Trophoblast cell (in vitro differentiated cells and primary cell): ENCODE data around the gene ANKS6.
"Not testable (repeated sequence)": the region's sequence is repeated elsewhere in the genome, so short reads cannot be mapped to it uniquely, and the experiment has no call there.

Experiments
- DNase-seq, 2 donors: peaks; one replicate each; pipeline ENCODE4 v3.0.0-alpha.2; 2016
- H2AFZ ChIP-seq: 2 replicates; pipeline ENCODE4 v1.6.1; 2013; ENCODE audit warnings: low read length, moderate library complexity, mild to moderate bottlenecking; ENCODE audit not compliant: insufficient read depth, poor library complexity
- H2AK5ac ChIP-seq: 2 replicates; pipeline ENCODE4 v1.6.1; 2013; ENCODE audit warnings: mild to moderate bottlenecking, low read length
- H2BK120ac ChIP-seq: 2 replicates; pipeline ENCODE4 v1.6.1; 2013; ENCODE audit warnings: low read length, mild to moderate bottlenecking, moderate library complexity; ENCODE audit not compliant: insufficient read depth, poor library complexity
- H2BK12ac ChIP-seq: 2 replicates; pipeline ENCODE4 v1.6.1; 2013; ENCODE audit warnings: mild to moderate bottlenecking, low read length, moderate library complexity
- H2BK5ac ChIP-seq: 2 replicates; pipeline ENCODE4 v1.6.1; 2013; ENCODE audit warnings: low read length, low read depth, moderate library complexity, mild to moderate bottlenecking; ENCODE audit not compliant: poor library complexity
- H3K14ac ChIP-seq: 2 replicates; pipeline ENCODE4 v1.6.1; 2013; ENCODE audit warnings: mild to moderate bottlenecking, low read length
- H3K18ac ChIP-seq: 2 replicates; pipeline ENCODE4 v1.6.1; 2013; ENCODE audit warnings: mild to moderate bottlenecking, low read length
- H3K23ac ChIP-seq: 2 replicates; pipeline ENCODE4 v1.6.1; 2013; ENCODE audit warnings: low read length
- H3K27ac ChIP-seq: 2 replicates; pipeline ENCODE4 v1.5.1; 2013; ENCODE audit warnings: low read depth, mild to moderate bottlenecking, inconsistent platforms, low read length, moderate library complexity
- H3K27me3 ChIP-seq: 2 replicates; pipeline ENCODE4 v1.6.1; 2013; ENCODE audit warnings: inconsistent platforms, mild to moderate bottlenecking, low read length, moderate library complexity; ENCODE audit not compliant: insufficient read depth
- H3K36me3 ChIP-seq, 2 experiments: 1 replicate in 1 of 2; 2 replicates in 1 of 2; pipeline ENCODE4 v1.6.1; 2013; ENCODE audit warnings: low read length in 2 of 2, mild to moderate bottlenecking in 2 of 2, moderate library complexity in 1 of 2; ENCODE audit not compliant: insufficient read depth in 2 of 2, control insufficient read depth in 1 of 2
- H3K4ac ChIP-seq: 2 replicates; pipeline ENCODE4 v1.6.1; 2013; ENCODE audit warnings: low read depth, mild to moderate bottlenecking, low read length, moderate library complexity
- H3K4me1 ChIP-seq, 2 experiments: 1 replicate in 1 of 2; 2 replicates in 1 of 2; pipeline ENCODE4 v1.6.1; 2013; ENCODE audit warnings: low read length in 2 of 2, mild to moderate bottlenecking in 2 of 2, moderate library complexity in 1 of 2; ENCODE audit not compliant: insufficient read depth in 2 of 2, control insufficient read depth in 1 of 2
- H3K4me2 ChIP-seq: 2 replicates; pipeline ENCODE4 v1.6.1; 2013; ENCODE audit warnings: inconsistent platforms, mild to moderate bottlenecking, low read length, moderate library complexity
- H3K4me3 ChIP-seq: 2 replicates; pipeline ENCODE4 v1.5.1; 2013; ENCODE audit warnings: mild to moderate bottlenecking, low read depth, low read length, inconsistent platforms
- H3K79me1 ChIP-seq: one replicate; pipeline ENCODE4 v1.6.1; 2013; ENCODE audit warnings: low read length
- H3K79me2 ChIP-seq: 2 replicates; pipeline ENCODE4 v1.6.1; 2013; ENCODE audit warnings: low read length, mild to moderate bottlenecking; ENCODE audit not compliant: control insufficient read depth, insufficient read depth, poor library complexity
- H3K9ac ChIP-seq: 2 replicates; pipeline ENCODE4 v1.6.1; 2013; ENCODE audit warnings: mild to moderate bottlenecking, low read length
- H3K9me3 ChIP-seq: 2 replicates; pipeline ENCODE4 v1.6.1; 2013; ENCODE audit warnings: low read depth, mild to moderate bottlenecking, control low read depth, inconsistent platforms, low read length; ENCODE audit not compliant: insufficient read depth
- H4K12ac ChIP-seq: 2 replicates; pipeline ENCODE4 v1.6.1; 2013; ENCODE audit warnings: low read depth, mild to moderate bottlenecking, low read length, moderate library complexity
- H4K8ac ChIP-seq: 2 replicates; pipeline ENCODE4 v1.6.1; 2013; ENCODE audit warnings: low read depth, mild to moderate bottlenecking, low read length, moderate library complexity
- H4K91ac ChIP-seq: one replicate; pipeline ENCODE4 v1.6.1; 2013; ENCODE audit warnings: low read depth, mild to moderate bottlenecking, low read length, moderate library complexity
- WGBS: extraction: QIAGEN DNeasy Blood & Tissue Kit; methylation state at CpG from one replicate; pipeline ENCODE4 v1.1.7; 2013; ENCODE audit warnings: missing lambda C conversion rate; ENCODE audit not compliant: insufficient read length, insufficient coverage; ENCODE audit errors: extremely low coverage; 5-methylcytosine and 5-hydroxymethylcytosine counted together

Gene ANKS6

GRCh38 chr9:98688710-98689495 lies 107.5 kb downstream of the ANKS6 start:
- H2AK5ac ChIP-seq = no peak overlapping the region
- no CpG with 5 or more reads among the region's 7 CpGs for WGBS
- H3K18ac ChIP-seq = no peak overlapping the region
- H3K27me3 ChIP-seq = no peaks in the 10 kb centered on the region
- peaks cover 2% of the 10 kb centered on the region for H3K79me2 ChIP-seq
- no peak overlapping the region for H2BK5ac ChIP-seq
- no peaks in the 10 kb centered on the region for H3K9me3 ChIP-seq
- peaks cover 15 to 16% of the 10 kb centered on the region in 2 experiments for H3K4me1 ChIP-seq
- no peak overlapping the region for H2BK120ac ChIP-seq
- no peak overlapping the region for H4K8ac ChIP-seq
- H3K27ac ChIP-seq = no peak overlapping the region
- H3K4me2 ChIP-seq = no peak overlapping the region
- H4K12ac ChIP-seq = no peak overlapping the region
- no peak overlapping the region for H4K91ac ChIP-seq
- peak; percentile 44 to 72 for DNase-seq
- H3K4me3 ChIP-seq = no peak overlapping the region
- no peak overlapping the region for H2BK12ac ChIP-seq
- no peak overlapping the region for H2AFZ ChIP-seq
- H3K14ac ChIP-seq = no peak overlapping the region
- H3K79me1 ChIP-seq = peaks cover 10% of the 10 kb centered on the region
- no peak overlapping the region for H3K4ac ChIP-seq
- no peaks in the 10 kb centered on the region for H3K36me3 ChIP-seq
- no peak overlapping the region for H3K23ac ChIP-seq
- H3K9ac ChIP-seq = no peak overlapping the region

GRCh38 chr9:98687911-98688310 lies 108.4 kb downstream of the ANKS6 start:
- peak; percentile 10 to 52 for DNase-seq
- Histone ChIP-seq H2AK5ac (no peak overlapping the region), H4K91ac (peak overlapping the region; percentile 38), H3K9me3 (no peaks in the 10 kb centered on the region), H3K4me1 (peaks cover 15 to 16% of the 10 kb centered on the region in 2 experiments), H2AFZ (no peak overlapping the region), H3K4me2 (no peak overlapping the region), H4K8ac (no peak overlapping the region), H2BK12ac (peak overlapping the region; percentile 41), H3K9ac (no peak overlapping the region), H3K27me3 (no peaks in the 10 kb centered on the region), H3K27ac (peak overlapping the region; percentile 79), H3K18ac (peak overlapping the region; percentile 67), H3K79me1 (peaks cover 10% of the 10 kb centered on the region), H3K4ac (no peak overlapping the region), H3K4me3 (no peak overlapping the region), H4K12ac (no peak overlapping the region), H2BK120ac (peak overlapping the region; percentile 35), H3K36me3 (no peaks in the 10 kb centered on the region), H3K14ac (peak overlapping the region; percentile 47), H2BK5ac (peak overlapping the region; percentile 63), H3K23ac (peak overlapping the region; percentile 1), H3K79me2 (peaks cover 2% of the 10 kb centered on the region)
- no CpG with 5 or more reads among the region's 1 CpG for WGBS

GRCh38 chr9:98686961-98687855 lies 109.1 kb downstream of the ANKS6 start:
- peak overlapping the region; percentile 63 for H2BK5ac ChIP-seq
- H4K12ac ChIP-seq = no peak overlapping the region
- peaks cover 2% of the 10 kb centered on the region for H3K79me2 ChIP-seq
- peaks cover 15 to 16% of the 10 kb centered on the region in 2 experiments for H3K4me1 ChIP-seq
- peak overlapping the region; percentile 95 for H2BK120ac ChIP-seq
- H3K79me1 ChIP-seq = peaks cover 10% of the 10 kb centered on the region
- no CpG with 5 or more reads among the region's 7 CpGs for WGBS
- peak overlapping the region; percentile 96 for H3K18ac ChIP-seq
- H4K91ac ChIP-seq = peak overlapping the region; percentile 77
- peak overlapping the region; percentile 64 for H2AK5ac ChIP-seq
- H2AFZ ChIP-seq = no peak overlapping the region
- peak overlapping the region; percentile 32 for H3K4me2 ChIP-seq
- DNase-seq = peak; percentile 95 to 97
- H4K8ac ChIP-seq = peak overlapping the region; percentile 61
- H2BK12ac ChIP-seq = peak overlapping the region; percentile 93
- H3K14ac ChIP-seq = peak overlapping the region; percentile 57
- H3K9me3 ChIP-seq = no peaks in the 10 kb centered on the region
- H3K4ac ChIP-seq = peak overlapping the region; percentile 42
- H3K4me3 ChIP-seq = no peak overlapping the region
- peak overlapping the region; percentile 1 for H3K23ac ChIP-seq
- peak overlapping the region; percentile 83 for H3K27ac ChIP-seq
- no peak overlapping the region for H3K9ac ChIP-seq
- H3K36me3 ChIP-seq = no peaks in the 10 kb centered on the region
- H3K27me3 ChIP-seq = no peaks in the 10 kb centered on the region

GRCh38 chr9:98684816-98685215 lies 111.5 kb downstream of the ANKS6 start:
- not testable (repeated sequence) for H3K4ac ChIP-seq, H3K4me2 ChIP-seq, H3K9ac ChIP-seq, H2BK120ac ChIP-seq, H3K27me3 ChIP-seq, H4K91ac ChIP-seq, H2BK12ac ChIP-seq, H3K79me2 ChIP-seq, H3K23ac ChIP-seq, H3K27ac ChIP-seq, H2AK5ac ChIP-seq, H3K4me3 ChIP-seq, H3K9me3 ChIP-seq, H2AFZ ChIP-seq, H4K12ac ChIP-seq, H3K18ac ChIP-seq, H2BK5ac ChIP-seq, H4K8ac ChIP-seq, H3K36me3 ChIP-seq, H3K14ac ChIP-seq
- no CpG with 5 or more reads among the region's 2 CpGs for WGBS
- H3K79me1 ChIP-seq = peaks cover 10% of the 10 kb centered on the region
- DNase-seq = peak in 1 of 2 donors; percentile 38
- peaks cover 15 to 16% of the 10 kb centered on the region in 2 experiments for H3K4me1 ChIP-seq
